Neural cell (in vitro differentiated cells): Measurements from ENCODE around the gene CCDC30. TPM values are rescaled to one million over a fixed set of nuclear protein-coding genes. Genes with fewer than 3 reads are reported as not detected.

ENCODE experiments used
- H2AFZ ChIP-seq: fragments of 200-600, 300-800 bp; sonication (generic), shearing (Covaris generic); 2 replicates; pipeline ENCODE4 v1.6.0; 2014; ENCODE audit warnings: low read depth, mild to moderate bottlenecking, antibody characterized with exemption, low read length, moderate library complexity
- H3F3A ChIP-seq: fragments of 200-600 bp; shearing (Covaris generic); 2 replicates; pipeline ENCODE4 v1.6.1; 2016; ENCODE audit warnings: mild to moderate bottlenecking, moderate library complexity, mixed read lengths, antibody characterized with exemption, low read length; ENCODE audit not compliant: insufficient read depth, poor library complexity, severe bottlenecking
- H3K27ac ChIP-seq: fragments of 200-600, 300-800 bp; sonication (generic), shearing (Covaris generic); 2 replicates; pipeline ENCODE4 v1.5.1; 2014; ENCODE audit warnings: mild to moderate bottlenecking, low read length, moderate library complexity
- H3K27me3 ChIP-seq: fragments of 300-800, 200-600 bp; sonication (generic), shearing (Covaris generic); 2 replicates; pipeline ENCODE4 v1.6.0; 2014; ENCODE audit warnings: mild to moderate bottlenecking, low read depth, low read length, moderate library complexity; ENCODE audit not compliant: insufficient read depth
- H3K36me3 ChIP-seq: fragments of 300-800, 200-600 bp; sonication (generic), shearing (Covaris generic); 2 replicates; pipeline ENCODE4 v1.5.1; 2014; ENCODE audit warnings: mild to moderate bottlenecking, antibody characterized with exemption, low read length, moderate library complexity; ENCODE audit not compliant: insufficient read depth
- H3K4me2 ChIP-seq: fragments of 300-800, 200-600 bp; sonication (generic), shearing (Covaris generic); 2 replicates; pipeline ENCODE4 v1.6.0; 2014; ENCODE audit warnings: mild to moderate bottlenecking, low read length
- H3K4me3 ChIP-seq: fragments of 300-800, 200-600 bp; sonication (generic), shearing (Covaris generic); 2 replicates; pipeline ENCODE4 v1.5.1; 2014; ENCODE audit warnings: mild to moderate bottlenecking, low read length, moderate library complexity
- H3K79me2 ChIP-seq: fragments of 200-600 bp; shearing (Covaris generic); replicated peaks from 2 replicates; pipeline ENCODE4 v1.6.0; 2014; ENCODE audit warnings: mild to moderate bottlenecking, low read length, moderate library complexity; ENCODE audit not compliant: insufficient read depth
- H3K9ac ChIP-seq: fragments of 300-800, 200-600 bp; sonication (generic), shearing (Covaris generic); 2 replicates; pipeline ENCODE4 v1.6.1; 2016; ENCODE audit warnings: mild to moderate bottlenecking, low read length, mixed read lengths
- H3K9me2 ChIP-seq: fragments of 200-600 bp; shearing (Covaris generic); 2 replicates; pipeline ENCODE4 v1.6.1; 2016; ENCODE audit warnings: mild to moderate bottlenecking, low read length, mixed read lengths; ENCODE audit not compliant: insufficient read depth
- H3K9me3 ChIP-seq: fragments of 200-600, 300-800 bp; sonication (generic), shearing (Covaris generic); 2 replicates; pipeline ENCODE4 v1.6.1; 2016; ENCODE audit warnings: mild to moderate bottlenecking, mixed run types, low read length, moderate library complexity, mixed read lengths
- H4K20me1 ChIP-seq: fragments of 200-600 bp; shearing (Covaris generic); 2 replicates; pipeline ENCODE4 v1.6.1; 2016; ENCODE audit warnings: mild to moderate bottlenecking, mixed run types; ENCODE audit not compliant: insufficient read depth
- EP300 ChIP-seq: fragments of 450-650 bp; conservative IDR thresholded peaks from 2 replicates; pipeline ENCODE4 v1.6.1; 2014; ENCODE audit warnings: antibody characterized with exemption, mild to moderate bottlenecking, moderate library complexity; ENCODE audit not compliant: poor library complexity, severe bottlenecking
- EZH2 ChIP-seq: fragments of 200-600, 300-800 bp; shearing (Covaris generic), sonication (generic); IDR thresholded peaks from 2 replicates; pipeline ENCODE4 v1.6.1; 2014; ENCODE audit warnings: antibody characterized with exemption, low read length, borderline replicate concordance, mild to moderate bottlenecking; ENCODE audit not compliant: insufficient read depth, poor library complexity, severe bottlenecking
- MXI1 ChIP-seq: fragments of 450-650 bp; conservative IDR thresholded peaks from 2 replicates; pipeline ENCODE4 v1.6.1; 2014; ENCODE audit warnings: antibody characterized with exemption, mild to moderate bottlenecking; ENCODE audit not compliant: poor library complexity, severe bottlenecking
- POLR2AphosphoS5 ChIP-seq: IDR thresholded peaks from 2 replicates; pipeline ENCODE4 v1.6.1; 2012
- RAD21 ChIP-seq: fragments of 450-650 bp; conservative IDR thresholded peaks from 2 replicates; pipeline ENCODE4 v1.6.1; 2014; ENCODE audit warnings: antibody characterized with exemption, mild to moderate bottlenecking, moderate library complexity
- SMC3 ChIP-seq: fragments of 450-650 bp; conservative IDR thresholded peaks from 2 replicates; pipeline ENCODE4 v1.6.1; 2014; ENCODE audit warnings: antibody characterized with exemption, mild to moderate bottlenecking, moderate library complexity; ENCODE audit not compliant: poor library complexity
- TAF1 ChIP-seq: IDR thresholded peaks from 2 replicates; pipeline ENCODE4 v1.6.1; 2012; ENCODE audit warnings: low read depth
- polyA plus RNA-seq: library from polyadenylated mRNA; depleted of rRNA; stranded (reverse); fragments of >200 nt; gene quantifications from 2 replicates; pipeline ENCODE4 v1.2.3, GENCODE V29; 2014
- TF ChIP-seq, protein P1 (sequence below): IDR thresholded peaks from 2 replicates; pipeline ENCODE4 v1.6.1; 2012; ENCODE audit warnings: borderline replicate concordance
- TF ChIP-seq, protein P2 (sequence below): fragments of 450-650 bp; IDR thresholded peaks from 2 replicates; pipeline ENCODE4 v1.5.1; 2014; ENCODE audit warnings: antibody characterized with exemption, mild to moderate bottlenecking, moderate library complexity; ENCODE audit not compliant: poor library complexity, severe bottlenecking

CCDC30 gene
- polyA plus RNA-seq, 1 donor from 2014 or later, result 13.2 TPM

DNA sequence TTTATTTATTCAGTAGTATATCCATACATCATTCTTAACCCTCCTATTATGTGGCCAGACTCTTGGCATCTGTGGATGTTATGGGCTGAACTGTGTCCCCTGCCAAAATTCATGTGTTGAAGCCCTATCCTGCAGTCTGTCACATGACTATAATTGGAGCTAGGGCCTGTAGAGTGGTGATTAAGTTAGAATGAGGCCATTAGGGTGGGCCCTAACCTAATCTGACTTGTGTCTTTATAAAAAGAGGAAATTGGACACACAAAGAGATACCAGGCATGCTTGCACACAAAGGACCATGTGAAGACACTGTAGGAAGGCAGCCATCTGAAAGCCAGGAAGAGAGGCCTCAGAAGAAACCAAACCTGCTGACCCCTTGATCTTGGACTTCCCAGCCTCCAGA lies 13.8 kb upstream of the CCDC30 start:
- Histone ChIP-seq H3F3A (no peaks in the 10 kb centered on the region), H3K4me3 (no peak overlapping the region), H4K20me1 (no peaks in the 10 kb centered on the region), H3K9me3 (no peaks in the 10 kb centered on the region), H3K27me3 (no peaks in the 10 kb centered on the region), H3K79me2 (no peaks in the 10 kb centered on the region), H3K4me2 (no peak overlapping the region), H3K36me3 (no peaks in the 10 kb centered on the region), H2AFZ (no peak overlapping the region), H3K9me2 (no peaks in the 10 kb centered on the region), H3K9ac (no peak overlapping the region), H3K27ac (no peak overlapping the region)
- TF ChIP-seq EP300, result no peak
- TF ChIP-seq MXI1, result no peak
- no peak for TF ChIP-seq EZH2
- TF ChIP-seq, protein P1, sequence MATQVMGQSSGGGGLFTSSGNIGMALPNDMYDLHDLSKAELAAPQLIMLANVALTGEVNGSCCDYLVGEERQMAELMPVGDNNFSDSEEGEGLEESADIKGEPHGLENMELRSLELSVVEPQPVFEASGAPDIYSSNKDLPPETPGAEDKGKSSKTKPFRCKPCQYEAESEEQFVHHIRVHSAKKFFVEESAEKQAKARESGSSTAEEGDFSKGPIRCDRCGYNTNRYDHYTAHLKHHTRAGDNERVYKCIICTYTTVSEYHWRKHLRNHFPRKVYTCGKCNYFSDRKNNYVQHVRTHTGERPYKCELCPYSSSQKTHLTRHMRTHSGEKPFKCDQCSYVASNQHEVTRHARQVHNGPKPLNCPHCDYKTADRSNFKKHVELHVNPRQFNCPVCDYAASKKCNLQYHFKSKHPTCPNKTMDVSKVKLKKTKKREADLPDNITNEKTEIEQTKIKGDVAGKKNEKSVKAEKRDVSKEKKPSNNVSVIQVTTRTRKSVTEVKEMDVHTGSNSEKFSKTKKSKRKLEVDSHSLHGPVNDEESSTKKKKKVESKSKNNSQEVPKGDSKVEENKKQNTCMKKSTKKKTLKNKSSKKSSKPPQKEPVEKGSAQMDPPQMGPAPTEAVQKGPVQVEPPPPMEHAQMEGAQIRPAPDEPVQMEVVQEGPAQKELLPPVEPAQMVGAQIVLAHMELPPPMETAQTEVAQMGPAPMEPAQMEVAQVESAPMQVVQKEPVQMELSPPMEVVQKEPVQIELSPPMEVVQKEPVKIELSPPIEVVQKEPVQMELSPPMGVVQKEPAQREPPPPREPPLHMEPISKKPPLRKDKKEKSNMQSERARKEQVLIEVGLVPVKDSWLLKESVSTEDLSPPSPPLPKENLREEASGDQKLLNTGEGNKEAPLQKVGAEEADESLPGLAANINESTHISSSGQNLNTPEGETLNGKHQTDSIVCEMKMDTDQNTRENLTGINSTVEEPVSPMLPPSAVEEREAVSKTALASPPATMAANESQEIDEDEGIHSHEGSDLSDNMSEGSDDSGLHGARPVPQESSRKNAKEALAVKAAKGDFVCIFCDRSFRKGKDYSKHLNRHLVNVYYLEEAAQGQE, result no peak
- no peak for TF ChIP-seq POLR2AphosphoS5
- TF ChIP-seq, protein P2, sequence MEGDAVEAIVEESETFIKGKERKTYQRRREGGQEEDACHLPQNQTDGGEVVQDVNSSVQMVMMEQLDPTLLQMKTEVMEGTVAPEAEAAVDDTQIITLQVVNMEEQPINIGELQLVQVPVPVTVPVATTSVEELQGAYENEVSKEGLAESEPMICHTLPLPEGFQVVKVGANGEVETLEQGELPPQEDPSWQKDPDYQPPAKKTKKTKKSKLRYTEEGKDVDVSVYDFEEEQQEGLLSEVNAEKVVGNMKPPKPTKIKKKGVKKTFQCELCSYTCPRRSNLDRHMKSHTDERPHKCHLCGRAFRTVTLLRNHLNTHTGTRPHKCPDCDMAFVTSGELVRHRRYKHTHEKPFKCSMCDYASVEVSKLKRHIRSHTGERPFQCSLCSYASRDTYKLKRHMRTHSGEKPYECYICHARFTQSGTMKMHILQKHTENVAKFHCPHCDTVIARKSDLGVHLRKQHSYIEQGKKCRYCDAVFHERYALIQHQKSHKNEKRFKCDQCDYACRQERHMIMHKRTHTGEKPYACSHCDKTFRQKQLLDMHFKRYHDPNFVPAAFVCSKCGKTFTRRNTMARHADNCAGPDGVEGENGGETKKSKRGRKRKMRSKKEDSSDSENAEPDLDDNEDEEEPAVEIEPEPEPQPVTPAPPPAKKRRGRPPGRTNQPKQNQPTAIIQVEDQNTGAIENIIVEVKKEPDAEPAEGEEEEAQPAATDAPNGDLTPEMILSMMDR, result no peak
- no peak for TF ChIP-seq SMC3
- TF ChIP-seq TAF1, result no peak
- no peak for TF ChIP-seq RAD21

DNA sequence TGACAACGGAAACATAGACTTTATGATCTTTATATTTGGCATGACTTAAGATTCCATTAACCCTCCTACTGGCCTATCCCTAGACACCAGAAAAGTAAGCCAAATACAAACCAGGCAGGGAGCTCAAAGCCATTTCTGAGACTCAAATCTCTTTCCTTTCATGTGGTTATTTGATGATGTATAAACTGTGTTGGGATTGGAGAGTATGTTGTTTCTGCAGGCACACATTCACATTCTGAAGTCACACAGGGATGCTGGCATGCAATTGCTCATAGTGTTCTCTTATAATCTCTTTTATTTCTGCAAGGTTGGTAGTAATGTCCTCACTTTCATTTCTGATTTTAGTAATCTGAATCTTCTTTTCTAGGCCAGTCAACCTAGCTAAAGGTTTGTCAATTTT lies 13.0 kb upstream of the CCDC30 start:
- no peak overlapping the region for H3K4me3 ChIP-seq
- H3K9ac ChIP-seq, result no peak overlapping the region
- H3K79me2 ChIP-seq, result no peaks in the 10 kb centered on the region
- H3K9me3 ChIP-seq, result no peaks in the 10 kb centered on the region
- H3K27me3 ChIP-seq, result no peaks in the 10 kb centered on the region
- H3F3A ChIP-seq, result no peaks in the 10 kb centered on the region
- no peak overlapping the region for H2AFZ ChIP-seq
- no peak overlapping the region for H3K4me2 ChIP-seq
- H3K27ac ChIP-seq, result no peak overlapping the region
- no peak for TF ChIP-seq POLR2AphosphoS5
- TF ChIP-seq, protein P1, result no peak
- TF ChIP-seq EP300, result no peak
- TF ChIP-seq, protein P2, result no peak
- TF ChIP-seq EZH2, result no peak
- no peak for TF ChIP-seq RAD21
- no peak for TF ChIP-seq TAF1
- TF ChIP-seq SMC3, result no peak
- no peak for TF ChIP-seq MXI1
- no peaks in the 10 kb centered on the region for H3K36me3 ChIP-seq
- no peaks in the 10 kb centered on the region for H3K9me2 ChIP-seq
- H4K20me1 ChIP-seq, result no peaks in the 10 kb centered on the region
